LoVo (cell line): Measurements from ENCODE around the gene MLC1.

Experiments
- DNase-seq: peaks from one replicate; pipeline ENCODE4 v3.0.0-alpha.2; 2016; ENCODE audit warnings: low spot score

MLC1 gene

DNA sequence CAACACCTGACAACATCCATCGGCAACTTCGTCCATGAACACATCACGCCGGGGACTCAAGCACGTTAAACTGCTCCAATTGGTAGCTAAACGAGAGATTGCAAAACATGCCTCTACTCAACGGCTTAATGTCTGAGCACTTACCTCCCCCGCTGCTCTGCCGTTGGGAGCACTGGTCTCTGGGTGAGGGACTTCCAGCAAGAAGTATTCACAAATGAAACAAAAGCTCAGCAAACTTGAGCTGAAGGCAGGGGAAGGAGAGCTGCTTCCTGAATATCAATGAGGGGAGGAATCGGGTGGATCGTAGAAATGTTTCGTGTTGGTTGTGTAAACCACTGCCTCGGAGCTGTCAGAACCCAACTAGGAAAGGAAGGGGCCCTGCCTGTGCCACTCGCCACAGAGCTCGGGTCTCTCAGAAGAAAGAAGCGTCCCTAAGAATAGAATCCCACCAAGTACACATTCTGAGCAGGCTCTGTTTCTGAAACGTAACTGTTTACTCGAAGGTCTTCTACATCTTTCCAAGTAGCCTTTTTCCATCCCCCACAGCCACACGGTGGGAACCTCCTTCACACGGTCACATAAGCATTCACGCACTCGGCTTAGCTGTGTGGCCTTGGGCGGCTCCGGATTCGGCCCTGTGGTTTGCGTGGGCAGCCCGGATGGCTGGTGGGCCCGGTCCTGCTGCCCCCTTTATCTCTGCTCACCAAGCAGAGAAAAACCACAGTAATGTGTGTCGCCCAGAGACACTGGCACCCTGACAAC lies at the start of gene MLC1:
TSS of gene MLC1 (minus strand) at position 216 of the 762 bp plus-strand sequence. CDS start 524 bp downstream, outside the sequence.
- DNase-seq: no peak

DNA sequence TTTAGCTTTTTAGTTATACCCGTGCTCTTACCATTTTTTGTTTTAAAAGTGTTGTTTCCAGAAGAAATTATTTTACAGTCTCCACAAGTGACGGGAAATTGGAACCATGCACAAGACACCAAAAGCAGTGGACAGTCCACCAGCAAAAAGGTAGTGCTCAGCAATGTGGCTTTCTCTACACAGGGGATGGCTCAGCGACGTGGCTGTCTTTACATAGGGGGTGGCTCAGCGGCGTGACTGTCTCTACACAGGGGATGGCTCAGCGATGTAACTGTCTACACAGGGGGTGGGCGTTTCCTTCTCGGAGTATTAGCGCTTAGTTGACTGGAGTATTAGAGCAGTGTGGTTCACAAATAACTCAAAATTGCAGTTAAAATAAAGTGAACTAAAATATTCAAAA lies 49.3 kb upstream of the MLC1 start:
- no peak for DNase-seq

DNA sequence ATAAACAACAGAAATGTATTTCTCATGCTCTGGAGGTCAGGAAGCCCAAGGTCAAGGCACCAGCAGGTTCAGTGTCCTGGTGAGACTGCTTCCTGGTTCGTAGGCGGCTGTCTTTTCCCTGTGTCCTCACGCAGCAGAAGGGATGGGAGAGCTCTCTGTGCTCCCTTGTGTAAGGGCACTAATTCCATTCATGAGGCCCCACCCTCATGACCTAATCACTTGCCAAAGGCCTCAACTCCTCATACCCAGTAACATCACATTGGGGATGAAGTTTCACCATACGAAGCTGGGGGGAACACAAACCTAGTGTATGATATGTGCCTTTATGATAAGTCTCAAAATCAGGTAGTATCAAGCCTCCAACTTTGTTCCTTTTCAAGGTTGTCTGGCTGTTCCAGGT lies 46.7 kb upstream of the MLC1 start:
- no peak for DNase-seq

DNA sequence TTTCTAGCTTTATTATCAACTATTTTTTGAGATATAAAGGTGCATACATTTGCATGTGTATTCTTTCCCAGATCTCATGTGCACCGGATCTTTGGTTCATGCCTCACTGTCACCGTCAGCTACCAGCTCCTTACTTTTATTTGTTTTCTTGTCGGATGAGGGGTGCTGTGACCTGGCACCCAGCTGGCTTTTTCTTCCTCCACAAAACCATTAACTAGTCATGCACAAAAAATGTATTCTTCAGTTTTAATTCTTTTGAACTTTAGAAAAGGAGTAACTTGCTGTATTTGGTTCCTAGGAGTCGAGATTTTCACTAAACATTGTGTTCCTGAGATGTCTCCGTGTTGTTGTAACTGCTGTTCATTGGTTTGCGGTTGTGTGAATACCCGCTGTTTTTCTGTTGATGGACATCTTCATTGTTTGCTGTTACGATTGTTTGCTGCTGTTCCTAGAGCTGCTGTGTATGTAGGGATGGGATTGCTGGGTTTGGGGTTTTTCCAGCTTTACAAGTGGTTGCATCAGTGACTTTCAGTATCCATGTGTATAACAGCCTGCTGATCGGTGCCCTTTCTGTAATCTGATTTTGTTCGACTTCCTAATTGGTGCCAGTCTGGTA lies 44.0 kb upstream of the MLC1 start:
- no peak for DNase-seq

DNA sequence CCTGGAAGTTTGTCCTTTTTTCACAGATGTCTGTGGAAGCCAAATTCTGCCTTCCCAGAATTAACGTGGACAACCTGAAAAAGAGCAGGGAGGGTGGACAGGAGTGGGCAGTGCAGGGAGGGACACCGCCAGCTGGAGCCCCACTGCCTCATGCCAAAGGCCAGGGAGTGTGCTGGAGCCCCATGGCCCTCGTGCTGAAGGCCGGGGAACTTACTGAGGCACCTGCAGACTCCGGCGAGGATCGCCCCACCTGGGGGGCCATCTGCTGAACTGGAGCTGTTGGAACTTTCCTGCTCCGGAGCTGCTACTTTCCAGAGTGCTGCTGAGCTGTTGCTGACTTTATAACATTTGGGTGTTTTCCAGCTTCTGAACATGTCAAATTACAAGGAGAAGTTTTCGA lies 39.8 kb upstream of the MLC1 start:
- DNase-seq: no peak

DNA sequence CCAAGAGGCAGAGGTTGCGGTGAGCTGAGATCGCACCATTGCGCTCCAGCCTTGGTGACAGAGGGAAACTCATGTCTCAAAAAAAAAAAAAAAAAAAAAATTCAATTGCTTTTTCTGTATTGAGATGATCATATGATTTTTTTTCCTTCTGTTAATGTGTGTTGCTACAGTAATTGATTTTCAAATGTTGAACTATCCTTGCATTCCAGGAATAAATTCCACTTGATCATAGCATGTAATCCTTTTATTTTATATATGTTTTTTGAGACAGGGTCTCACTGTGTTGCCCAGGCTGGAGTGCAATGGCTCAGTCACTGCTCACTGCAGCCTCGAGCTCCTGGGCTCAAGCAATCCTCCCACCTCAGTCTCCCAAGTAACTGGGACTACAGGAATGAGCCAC lies 37.9 kb upstream of the MLC1 start:
- no peak for DNase-seq

DNA sequence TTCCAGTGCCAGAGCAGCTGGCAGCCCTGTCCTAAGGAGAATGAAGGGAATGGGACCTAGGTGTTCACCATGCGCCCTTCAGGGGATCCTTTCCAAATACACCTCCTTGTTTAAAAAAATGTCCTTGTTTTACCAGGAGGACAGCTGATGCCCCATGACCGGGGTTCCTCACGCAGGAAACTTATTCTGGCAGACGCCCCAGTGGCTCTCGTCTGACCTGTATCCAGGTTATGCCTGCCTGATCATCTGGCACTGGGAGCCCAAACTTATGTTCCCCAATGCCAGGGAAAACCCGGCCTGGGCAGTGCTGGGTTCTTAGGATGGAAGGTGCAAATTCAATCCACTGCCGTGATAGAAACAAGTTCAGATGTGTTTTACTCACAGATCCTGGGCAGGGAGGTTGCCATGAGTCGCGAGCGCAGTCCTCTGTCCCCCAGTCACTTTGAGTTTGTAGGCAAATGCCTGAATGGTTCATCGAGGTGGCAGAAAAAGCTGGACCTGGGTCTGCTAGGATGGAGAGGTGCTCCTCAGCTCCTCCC lies 36.0 kb upstream of the MLC1 start:
- DNase-seq: no peak

DNA sequence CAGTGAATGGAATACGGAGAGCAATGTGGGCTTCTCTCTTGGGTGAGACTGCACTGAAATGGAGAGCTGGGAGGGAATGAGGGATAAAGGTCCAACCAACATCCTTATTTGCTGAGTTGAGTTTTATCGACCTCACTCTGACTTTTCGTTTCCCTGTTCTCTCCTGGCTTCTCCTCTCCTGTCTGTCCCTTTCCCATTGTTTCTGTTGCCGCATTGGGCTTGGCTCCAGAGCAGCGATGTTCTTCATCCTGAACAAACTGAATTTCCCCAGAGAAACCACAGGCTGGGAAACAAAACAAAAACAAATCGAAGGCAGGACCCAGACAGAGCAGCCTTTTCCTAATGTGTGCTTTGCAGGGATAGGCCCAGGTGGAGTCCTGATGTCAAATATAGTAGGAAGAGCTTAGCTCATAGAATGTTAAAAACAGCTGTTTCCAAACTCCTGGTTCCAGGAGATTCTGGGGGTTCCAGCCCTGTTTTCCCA lies 34.6 kb upstream of the MLC1 start:
- DNase-seq: no peak

DNA sequence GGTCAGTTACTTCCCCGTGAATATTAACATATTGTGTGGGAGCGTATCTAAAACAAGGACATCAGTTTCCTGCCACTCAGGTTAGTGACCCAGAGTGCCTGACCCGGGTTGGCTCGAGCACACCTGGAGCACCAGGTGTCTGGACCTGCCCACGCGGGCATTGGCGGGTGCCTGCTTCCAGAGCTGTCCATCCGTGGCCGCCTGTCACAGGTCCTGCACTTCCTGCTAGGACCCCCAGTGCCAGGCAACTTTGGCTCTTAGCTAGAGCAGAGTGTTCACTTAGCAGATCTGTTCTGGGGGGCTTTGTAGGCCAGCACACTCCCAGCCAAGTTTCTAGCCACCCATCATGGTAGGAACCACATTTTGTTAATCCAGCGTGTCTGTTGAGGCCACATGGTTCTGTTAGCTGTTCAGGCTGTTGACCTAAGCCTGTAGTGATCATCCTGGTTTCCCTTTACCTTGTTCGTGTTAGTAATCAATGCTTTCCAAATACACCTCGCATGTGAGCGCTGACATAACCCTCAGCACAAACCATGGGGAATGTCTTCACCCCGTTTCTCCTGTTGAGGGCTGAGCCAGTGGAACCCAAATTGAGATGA lies 34.0 kb upstream of the MLC1 start:
- no peak for DNase-seq

DNA sequence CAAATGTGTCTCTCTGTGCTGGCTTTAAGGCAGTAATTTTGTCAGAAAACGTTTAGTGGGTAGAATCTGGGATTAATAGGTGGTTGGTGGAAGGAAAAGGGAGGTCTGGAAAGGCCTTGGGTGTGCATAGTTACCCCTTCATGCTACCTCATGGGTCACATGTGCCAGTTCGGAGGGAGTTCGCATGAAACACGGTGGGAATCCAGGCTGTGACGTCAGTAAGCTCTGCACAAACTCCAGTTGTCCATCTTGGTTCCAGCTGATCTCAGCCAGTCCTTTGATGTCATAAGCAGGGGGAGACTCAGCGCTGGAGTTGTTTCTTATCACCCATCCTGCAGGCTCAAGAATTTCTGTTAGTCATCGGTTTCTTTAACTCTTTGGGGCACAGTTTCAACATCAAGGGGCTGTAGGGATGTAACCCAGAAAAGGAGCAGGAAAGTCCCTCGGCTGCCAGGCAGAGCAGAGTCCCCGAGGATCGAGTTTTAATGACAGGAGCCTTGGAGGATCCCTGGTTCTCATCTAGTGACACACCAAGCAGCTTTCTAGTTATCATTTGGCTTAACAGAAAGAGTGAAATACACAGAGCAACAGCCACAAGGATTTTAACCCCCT lies 33.4 kb upstream of the MLC1 start:
- no peak for DNase-seq

DNA sequence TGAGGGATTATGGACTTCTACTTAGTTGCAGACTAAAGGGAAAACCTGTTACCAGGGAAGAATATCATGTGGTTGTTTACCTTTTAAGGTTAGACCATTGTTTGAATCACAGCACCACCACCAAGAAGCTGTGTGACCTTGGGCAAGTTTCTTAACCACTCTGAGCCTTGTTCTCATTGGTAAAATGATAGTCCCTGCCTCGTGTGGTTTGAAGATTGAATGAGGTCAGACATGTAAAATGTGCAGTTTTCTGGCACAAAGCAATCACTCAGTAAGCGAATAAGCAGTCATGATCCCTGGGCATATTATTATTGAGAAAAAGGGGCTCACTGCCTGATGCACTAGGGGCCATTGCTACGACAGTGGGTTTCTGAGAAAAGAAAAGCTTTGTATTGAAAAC lies 32.9 kb upstream of the MLC1 start:
- DNase-seq: no peak

DNA sequence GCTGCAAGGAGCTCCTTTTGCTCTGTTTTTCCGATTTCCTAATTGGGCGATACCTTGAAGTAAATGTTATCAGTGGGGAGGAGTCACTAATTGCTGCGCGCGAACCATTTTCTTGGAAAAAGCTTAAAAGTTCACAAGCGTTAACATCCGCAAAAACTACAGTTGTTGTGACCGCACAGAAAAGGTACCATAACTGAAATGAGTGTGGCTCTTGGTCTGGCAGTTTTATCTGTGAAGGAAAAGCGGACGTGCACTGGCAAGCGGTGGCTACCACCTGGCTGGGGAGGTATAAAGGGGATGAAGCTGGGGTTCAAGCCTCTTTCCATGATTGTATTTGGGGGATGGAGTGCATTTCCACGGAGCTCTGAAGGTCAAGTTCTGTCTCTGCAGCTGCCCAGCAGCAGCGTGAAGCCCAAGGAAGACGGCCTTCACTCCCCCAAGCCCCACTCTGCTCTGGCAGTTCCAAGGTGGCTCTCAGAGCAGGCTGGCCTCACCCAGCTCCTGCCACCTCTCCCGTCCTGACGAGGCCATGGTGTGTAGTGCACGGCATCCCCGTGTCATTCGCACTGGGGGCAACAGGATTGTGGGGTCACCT lies 32.0 kb upstream of the MLC1 start:
- no peak for DNase-seq

DNA sequence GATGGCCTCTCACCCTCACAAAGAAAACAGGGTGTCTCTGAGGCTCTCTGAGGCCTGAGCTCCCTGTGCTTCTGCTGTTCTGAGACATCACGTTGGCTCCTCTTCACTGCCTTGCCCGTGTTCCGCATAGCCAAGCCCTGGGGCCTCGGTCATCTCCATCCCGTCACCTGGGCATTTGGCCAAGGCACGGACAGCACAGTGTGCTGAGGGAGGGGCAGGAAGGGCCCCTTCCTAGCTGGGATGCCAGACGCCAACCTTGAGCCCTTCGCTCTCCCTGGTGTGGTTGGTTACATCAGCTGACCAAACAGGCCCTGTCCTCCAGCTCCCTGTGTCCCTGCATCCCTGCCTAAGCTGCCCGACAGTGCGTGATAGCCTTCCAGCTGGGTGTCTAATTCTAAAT lies 30.5 kb upstream of the MLC1 start:
- no peak for DNase-seq

DNA sequence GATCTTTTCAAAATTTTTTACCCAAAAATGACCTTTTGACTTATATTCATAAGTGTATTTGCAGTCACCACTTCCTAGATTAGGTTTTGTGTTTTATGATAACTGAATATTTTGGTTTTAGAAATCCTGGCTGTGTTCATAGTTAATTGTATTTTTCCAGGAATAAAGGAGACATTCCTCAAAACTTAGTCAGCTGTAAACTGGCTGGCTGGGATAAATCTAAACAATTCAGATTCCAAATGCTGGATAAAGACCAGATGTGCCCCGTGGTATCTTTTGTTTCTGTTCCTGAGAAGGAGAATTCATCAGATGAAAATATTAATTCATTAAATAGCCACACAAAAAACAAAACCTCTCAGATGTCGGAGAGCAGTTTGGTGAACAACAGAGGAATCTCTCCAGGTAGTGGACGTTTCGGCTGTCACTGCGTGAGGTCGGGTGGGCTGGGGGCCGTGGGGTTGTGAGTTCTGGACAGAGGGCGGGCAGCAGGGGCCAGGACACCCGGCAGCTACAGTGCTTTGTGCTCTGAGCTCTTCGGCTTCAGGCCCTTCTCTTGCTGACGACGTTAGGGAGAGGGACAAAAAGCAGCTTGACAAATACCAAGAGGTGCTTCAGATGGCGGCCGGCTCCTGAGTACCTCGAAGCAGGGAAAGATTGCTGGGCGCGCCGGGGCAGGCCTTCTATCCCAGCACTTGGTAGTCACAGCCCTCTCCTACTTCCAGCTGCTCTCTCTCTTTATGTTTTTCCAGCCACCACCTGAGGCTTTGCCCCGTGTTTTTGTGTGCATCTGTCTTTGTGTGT lies 29.2 kb upstream of the MLC1 start:
- no peak for DNase-seq

DNA sequence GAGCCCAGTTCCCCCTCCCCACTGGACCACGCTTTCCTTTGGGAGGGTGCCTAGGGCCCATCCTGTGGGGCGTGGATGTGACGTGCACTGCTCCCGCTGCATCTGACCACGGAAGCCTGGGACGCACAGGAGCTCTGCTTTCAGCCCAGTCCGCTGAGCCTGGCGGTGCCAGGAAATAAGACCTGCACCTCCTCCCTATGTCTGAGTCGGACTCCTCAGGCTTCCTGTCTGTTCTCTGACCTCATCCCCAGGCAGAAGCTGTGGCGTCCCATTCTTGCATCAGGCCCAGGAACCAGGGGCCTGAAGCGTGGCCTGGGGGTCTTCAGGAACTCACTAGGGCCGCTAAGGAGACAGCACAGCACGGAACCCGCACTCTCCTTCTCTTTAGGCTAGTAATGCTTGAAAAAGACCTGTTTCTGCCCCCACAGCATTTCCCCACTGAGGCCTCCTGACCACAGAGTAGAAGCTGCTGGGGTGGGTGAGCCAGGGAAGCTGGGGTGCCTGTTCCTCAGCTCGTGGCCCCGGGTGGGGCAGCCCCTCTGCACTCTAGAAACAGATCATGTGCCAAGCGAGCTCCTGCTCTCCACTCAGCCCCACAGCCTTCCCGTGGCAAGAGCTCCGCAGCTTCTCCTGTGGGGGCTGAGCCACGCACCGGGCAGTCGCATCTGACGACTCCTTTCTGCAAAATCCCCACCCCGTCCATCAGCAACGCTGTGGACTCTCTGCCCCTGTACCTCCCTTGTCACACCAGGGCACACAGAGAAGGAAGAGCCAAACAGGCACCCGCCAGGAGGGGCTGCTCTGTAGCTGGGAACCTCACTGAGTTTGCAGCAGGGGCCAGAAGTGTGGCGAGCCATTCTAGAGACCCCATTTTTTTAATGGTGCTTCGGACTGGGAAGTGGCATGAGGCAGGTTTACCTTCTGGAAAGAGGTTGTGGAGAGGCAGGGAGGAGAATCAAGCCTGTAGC lies 27.2 kb upstream of the MLC1 start:
- no peak for DNase-seq

DNA sequence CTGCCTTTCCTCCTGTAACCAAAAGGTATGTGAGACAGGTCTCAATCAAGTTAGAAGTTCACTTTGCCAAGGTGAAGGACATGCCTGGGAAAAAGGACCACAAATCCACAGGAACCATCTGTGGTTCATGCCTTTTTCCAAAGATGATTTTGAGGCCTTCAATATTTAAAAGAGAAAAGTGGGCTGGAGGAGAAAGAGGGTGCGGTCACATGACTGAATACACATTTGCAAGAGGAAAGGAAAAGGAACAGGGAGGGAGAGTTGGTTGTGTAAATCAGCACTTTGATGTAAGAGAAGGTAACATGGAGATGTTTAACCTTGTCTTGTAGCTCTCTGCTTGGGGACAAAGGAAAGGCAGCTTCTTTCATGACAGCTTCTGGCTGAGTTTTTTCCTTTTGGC lies 25.8 kb upstream of the MLC1 start:
- no peak for DNase-seq

DNA sequence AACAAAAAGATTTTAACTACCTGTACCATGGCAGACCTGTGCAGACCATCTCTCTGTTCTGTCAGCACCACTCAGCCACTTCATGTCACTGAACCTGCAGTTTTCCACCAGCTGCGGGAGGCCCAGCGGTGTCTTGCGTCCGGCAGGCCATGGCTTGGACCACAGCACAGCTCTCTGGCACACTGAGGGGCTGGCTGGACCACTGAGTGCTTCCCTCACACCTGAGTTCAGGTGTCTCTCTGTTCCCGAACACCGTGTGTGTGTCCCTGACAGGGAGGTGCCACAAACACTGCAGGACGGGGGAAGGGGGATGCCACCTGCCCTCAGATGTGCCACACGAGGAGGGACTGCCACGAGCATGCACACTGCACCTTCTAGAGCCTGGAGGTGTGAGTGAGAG lies 22.3 kb upstream of the MLC1 start:
- DNase-seq: no peak

DNA sequence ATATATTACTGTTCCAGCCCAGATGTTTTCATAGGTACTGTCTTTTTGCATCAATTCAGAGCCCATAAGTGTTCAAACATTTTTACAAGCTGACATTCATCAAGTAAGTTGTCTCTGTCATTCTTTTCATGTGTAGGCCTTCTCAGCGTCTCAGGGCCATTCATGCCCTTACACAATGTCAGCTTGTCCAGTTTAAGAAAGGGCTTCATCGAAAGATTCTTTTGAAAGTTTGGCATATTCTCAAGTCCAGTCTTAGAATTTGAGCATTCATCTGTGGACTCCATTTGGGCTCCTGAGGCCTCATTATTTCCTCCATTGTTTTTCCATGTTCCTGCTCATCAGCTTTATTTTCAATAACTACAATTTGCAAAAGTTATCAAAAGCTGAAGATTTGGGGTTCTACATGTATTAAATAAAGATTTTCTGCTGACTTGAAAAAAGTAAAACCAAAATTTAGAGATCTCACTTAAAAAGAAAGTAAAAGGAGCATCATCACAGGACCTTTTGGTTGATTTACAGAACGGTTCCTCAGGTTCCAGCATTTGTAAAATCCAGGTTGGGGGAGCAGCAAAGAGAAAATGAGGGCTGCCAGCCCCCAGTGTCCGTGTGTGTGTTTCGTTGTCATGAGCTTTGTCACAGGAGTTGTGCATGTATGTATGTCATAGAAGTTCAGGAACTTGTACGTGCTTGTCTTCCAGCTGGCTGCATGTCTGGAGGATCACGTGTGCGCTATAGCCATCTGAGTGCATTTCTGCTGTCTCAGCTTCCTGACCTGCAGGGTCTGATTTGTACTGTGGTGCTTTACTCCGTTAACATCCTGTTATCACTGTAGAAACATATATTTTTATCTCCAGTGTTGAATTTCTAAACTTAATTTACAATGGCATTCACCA lies 20.2 kb upstream of the MLC1 start:
- no peak for DNase-seq

DNA sequence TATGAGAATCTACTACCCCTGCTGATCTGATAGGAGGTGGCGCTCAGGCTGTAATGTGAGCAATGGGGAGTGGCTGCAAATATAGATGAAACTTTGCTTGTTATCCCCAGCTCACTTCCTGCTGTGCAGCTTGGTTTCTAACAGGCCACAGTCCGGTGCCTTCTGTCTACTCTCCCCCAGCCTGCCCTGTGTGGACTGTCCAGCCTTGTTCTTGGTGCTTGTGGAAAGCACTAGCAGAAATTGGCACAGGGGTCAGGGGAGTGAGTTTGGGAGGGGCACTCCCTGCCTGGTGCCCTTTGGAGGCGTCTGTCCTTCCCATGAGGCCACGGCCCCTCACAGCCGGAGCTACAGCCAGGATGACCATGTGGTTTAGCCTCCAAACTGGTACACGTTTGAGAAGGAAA lies 18.9 kb upstream of the MLC1 start:
- DNase-seq: no peak
